ENCODE results near the gene ARL8A. TPM values are rescaled to one million over a fixed set of nuclear protein-coding genes. Genes with fewer than 3 reads are reported as not detected.

The ARL8A gene
- total and polyA plus RNA-seq, 8 donors = 34.3 to 112 (median 43.3) TPM

DNA sequence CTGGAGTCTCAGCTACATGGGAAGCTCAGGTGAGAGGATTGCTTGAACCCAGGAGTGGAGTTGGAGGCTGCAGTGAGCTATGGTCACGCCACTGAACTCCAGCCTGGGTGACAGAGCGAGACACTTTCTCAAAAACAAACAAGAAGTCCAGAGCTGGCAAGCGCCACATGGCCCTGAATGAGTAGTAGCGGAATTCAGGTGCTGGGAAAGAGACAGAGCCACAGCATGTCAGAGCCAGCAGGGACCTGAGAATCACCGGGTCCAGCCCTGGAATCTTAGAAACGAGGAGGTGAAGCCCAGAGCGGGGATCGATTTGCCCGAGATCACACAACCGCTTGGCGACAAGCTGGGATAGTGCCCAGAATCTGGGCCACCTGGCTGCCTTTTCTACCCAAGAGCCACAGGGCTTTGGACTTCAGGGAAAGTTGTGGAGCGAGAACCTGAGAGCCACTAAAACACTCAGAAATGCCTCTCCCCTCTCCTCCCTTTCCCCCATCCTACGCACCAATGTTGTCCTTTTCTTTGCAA, 9.8 kb downstream of the ARL8A start:
- intact Hi-C loops (cut with DNase I) = no loop called here
- H3K4me3 ChIP-seq = no peak overlapping the region
- H3K9me3 ChIP-seq = no peaks in the 10 kb centered on the region
- H3K4me1 ChIP-seq = peaks cover 13 to 16% of the 10 kb centered on the region in 2 donors
- peaks cover 4 to 78% of the 10 kb centered on the region in 2 donors for H3K36me3 ChIP-seq
- ATAC-seq (no peak), DNase-seq (peak in 1 of 4 donors; percentile 26)
- H3K27me3 ChIP-seq = no peaks in the 10 kb centered on the region
- no peak overlapping the region for H3K27ac ChIP-seq
- TF ChIP-seq, protein P1, sequence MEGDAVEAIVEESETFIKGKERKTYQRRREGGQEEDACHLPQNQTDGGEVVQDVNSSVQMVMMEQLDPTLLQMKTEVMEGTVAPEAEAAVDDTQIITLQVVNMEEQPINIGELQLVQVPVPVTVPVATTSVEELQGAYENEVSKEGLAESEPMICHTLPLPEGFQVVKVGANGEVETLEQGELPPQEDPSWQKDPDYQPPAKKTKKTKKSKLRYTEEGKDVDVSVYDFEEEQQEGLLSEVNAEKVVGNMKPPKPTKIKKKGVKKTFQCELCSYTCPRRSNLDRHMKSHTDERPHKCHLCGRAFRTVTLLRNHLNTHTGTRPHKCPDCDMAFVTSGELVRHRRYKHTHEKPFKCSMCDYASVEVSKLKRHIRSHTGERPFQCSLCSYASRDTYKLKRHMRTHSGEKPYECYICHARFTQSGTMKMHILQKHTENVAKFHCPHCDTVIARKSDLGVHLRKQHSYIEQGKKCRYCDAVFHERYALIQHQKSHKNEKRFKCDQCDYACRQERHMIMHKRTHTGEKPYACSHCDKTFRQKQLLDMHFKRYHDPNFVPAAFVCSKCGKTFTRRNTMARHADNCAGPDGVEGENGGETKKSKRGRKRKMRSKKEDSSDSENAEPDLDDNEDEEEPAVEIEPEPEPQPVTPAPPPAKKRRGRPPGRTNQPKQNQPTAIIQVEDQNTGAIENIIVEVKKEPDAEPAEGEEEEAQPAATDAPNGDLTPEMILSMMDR (IDR thresholded peaks at IDR 0.05) = no peak

DNA sequence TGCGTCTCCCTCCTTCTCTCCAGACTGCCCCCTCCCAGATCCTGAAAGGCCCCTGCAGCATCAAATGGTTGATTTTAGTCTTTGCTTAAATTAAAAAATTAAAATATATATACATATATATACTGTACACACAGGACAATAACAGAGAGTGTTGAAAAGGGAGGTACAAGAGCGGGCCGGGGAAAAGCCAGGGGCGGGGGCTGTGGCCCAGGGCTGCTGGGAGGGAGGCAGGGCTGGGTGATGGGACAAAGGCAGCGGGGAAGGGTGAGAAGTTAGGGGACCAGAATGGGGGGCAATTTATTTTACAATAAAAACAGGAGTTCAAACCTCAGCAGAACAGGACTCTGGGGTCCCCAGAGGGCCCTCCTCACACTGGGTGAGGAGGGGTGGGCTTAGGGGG, 10.5 kb downstream of the ARL8A start:
- no peak for ATAC-seq
- Histone ChIP-seq H3K4me1 (peaks cover 13 to 16% of the 10 kb centered on the region in 2 donors), H3K27me3 (no peaks in the 10 kb centered on the region), H3K36me3 (peaks cover 4 to 71% of the 10 kb centered on the region in 2 donors), H3K4me3 (no peak overlapping the region), H3K27ac (no peak overlapping the region), H3K9me3 (no peaks in the 10 kb centered on the region)
- intact Hi-C loops (cut with DNase I) = no loop called here
- TF ChIP-seq, protein P1 (IDR thresholded peaks at IDR 0.05) = no peak
- no peak for DNase-seq

DNA sequence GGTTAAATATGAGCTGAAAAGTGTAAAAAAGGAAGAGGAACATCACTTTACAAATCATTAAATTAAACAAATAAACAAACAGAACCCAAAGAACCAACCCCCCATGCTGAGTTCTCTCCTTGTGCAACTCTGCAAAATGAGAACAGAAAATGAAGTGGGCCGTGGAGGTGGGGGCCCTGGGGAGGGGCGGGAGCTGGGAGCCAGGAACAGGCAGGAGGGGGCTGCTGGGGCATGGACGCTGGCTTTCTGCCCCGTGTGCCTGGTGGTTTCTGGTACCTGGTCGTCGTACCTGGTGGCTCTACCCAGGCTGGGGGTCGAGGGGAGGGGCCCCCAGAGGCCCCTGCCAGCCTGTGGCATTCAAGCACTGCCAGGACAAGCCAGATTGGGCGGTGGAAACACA, 11.0 kb downstream of the ARL8A start:
- Histone ChIP-seq H3K27ac (no peak overlapping the region), H3K4me3 (no peak overlapping the region), H3K27me3 (no peaks in the 10 kb centered on the region), H3K9me3 (no peaks in the 10 kb centered on the region), H3K4me1 (peaks cover 13 to 16% of the 10 kb centered on the region in 2 donors), H3K36me3 (peaks cover 4 to 69% of the 10 kb centered on the region in 2 donors)
- ATAC-seq (no peak), DNase-seq (peak in 1 of 4 donors; percentile 22)
- intact Hi-C loops (cut with DNase I) = no loop called here
- TF ChIP-seq, protein P1 (IDR thresholded peaks at IDR 0.05) = no peak

DNA sequence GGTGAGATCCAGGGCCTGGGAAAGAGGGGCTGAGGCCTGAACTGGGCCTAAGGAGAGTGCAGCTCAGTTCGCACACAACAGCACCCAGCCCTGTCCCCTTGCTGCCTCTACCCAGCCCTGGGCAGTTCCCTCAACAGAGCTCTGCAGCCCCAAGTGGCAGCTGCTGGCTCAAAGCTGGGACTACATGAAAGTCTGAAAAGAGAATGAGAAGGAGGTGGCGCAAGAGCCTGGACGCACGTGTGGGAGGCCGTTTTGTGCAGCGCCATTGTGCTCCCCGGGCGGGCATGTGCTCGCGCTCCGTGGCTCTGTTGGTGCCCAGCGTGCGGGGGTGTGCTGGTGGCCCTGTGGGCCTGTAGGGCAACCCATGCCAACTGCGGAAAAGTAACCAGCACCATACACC, 11.5 kb downstream of the ARL8A start:
- no peaks in the 10 kb centered on the region for H3K9me3 ChIP-seq
- H3K36me3 ChIP-seq = peaks cover 4 to 64% of the 10 kb centered on the region in 2 donors
- intact Hi-C loops (cut with DNase I) = no loop called here
- peak; percentile 41 for ATAC-seq
- peak overlapping the region; percentile 75 to 77 for H3K27ac ChIP-seq
- no peak overlapping the region for H3K4me3 ChIP-seq
- peaks cover 13 to 16% of the 10 kb centered on the region in 2 donors for H3K4me1 ChIP-seq
- no peaks in the 10 kb centered on the region for H3K27me3 ChIP-seq
- TF ChIP-seq, protein P1 (IDR thresholded peaks at IDR 0.05) = no peak
- peak in 1 of 4 donors; percentile 57 for DNase-seq

DNA sequence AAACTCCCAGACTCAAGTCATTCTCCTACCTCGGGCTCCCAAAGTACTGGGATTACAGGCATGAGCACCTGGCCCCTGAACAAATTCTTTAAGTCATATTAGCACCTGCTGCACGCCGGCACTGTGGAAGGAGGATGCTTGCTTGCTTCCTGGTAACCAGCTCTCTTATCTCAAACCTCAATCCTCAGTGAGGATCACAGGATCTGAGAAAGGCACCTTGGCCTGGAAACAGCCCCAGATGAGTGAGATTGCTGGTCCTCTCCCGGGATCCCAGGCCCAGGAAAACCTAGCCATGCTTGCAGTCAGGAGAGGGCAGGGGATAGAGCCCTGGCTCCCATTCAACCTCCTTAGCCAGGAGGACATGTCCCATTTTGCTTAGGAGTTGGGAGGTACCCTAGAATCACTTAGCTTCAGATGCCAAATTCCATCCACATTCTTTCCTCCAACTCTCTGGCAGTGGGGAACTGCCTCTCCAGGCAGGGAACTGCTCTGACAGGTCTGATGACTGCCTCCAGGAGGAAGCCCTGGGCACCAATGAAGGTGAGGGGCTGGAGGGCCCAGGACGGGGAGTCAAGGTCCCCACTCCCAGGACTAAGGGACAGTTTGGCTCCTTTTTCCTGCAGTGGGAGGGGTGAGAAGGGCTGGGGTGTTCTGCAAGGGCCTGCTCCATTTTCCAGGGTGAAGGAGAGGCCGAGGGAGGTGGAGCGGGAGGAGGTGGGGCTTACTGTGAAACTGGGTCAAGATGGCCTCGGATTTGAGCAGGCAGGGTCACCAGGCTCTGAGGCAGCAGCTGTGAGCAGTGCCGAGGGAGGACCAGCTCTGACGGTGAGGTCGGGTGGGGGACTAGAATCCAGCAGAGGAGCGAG, 12.3 kb downstream of the ARL8A start:
- no peaks in the 10 kb centered on the region for H3K27me3 ChIP-seq
- no peak overlapping the region for H3K4me3 ChIP-seq
- TF ChIP-seq, protein P1 (IDR thresholded peaks at IDR 0.05) = no peak
- peaks cover 13 to 16% of the 10 kb centered on the region in 2 donors for H3K4me1 ChIP-seq
- H3K27ac ChIP-seq = peak overlapping the region; percentile 75 to 77
- peak in 2 of 4 donors; percentile 63 to 81 for DNase-seq
- ATAC-seq = peak; percentile 81
- H3K9me3 ChIP-seq = no peaks in the 10 kb centered on the region
- peaks cover 4 to 56% of the 10 kb centered on the region in 2 donors for H3K36me3 ChIP-seq
- intact Hi-C loops (cut with DNase I) = no loop called here

Measured in left lung (tissue), 10 donors.